ENCODE measurements around the gene PIGK.
"Not testable (repeated sequence)": the region's sequence is repeated elsewhere in the genome, so short reads cannot be mapped to it uniquely, and the experiment has no call there.

DNA sequence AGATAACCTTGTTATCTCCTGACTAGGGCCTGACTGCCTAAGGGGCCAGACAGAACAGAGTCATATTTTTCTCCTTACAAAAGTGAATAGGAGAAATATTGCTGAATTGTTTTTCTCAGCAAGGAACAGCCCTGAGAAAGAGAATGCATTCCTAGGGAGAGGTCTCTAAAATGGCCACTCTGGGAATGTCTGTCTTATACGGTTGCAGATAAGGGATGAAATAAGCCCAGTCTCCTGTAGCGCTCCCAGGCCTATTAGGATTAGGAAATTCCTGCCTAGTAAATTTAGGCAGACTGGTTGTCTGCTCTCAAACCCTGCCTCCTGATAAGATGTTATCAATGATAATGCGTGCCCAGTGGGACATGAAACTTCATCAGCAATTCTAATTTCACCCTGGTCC lies 15.2 kb downstream of the PIGK start:
- TF ChIP-seq, protein P1, sequence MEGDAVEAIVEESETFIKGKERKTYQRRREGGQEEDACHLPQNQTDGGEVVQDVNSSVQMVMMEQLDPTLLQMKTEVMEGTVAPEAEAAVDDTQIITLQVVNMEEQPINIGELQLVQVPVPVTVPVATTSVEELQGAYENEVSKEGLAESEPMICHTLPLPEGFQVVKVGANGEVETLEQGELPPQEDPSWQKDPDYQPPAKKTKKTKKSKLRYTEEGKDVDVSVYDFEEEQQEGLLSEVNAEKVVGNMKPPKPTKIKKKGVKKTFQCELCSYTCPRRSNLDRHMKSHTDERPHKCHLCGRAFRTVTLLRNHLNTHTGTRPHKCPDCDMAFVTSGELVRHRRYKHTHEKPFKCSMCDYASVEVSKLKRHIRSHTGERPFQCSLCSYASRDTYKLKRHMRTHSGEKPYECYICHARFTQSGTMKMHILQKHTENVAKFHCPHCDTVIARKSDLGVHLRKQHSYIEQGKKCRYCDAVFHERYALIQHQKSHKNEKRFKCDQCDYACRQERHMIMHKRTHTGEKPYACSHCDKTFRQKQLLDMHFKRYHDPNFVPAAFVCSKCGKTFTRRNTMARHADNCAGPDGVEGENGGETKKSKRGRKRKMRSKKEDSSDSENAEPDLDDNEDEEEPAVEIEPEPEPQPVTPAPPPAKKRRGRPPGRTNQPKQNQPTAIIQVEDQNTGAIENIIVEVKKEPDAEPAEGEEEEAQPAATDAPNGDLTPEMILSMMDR (IDR thresholded peaks at IDR 0.05), result not testable (repeated sequence)
- not testable (repeated sequence) for TF ChIP-seq POLR2A (IDR thresholded peaks at IDR 0.05)
